ENCODE data around the gene DGKH. TPM values are rescaled to one million over a fixed set of nuclear protein-coding genes. Genes with fewer than 3 reads are reported as not detected.
"Not testable (repeated sequence)": the region's sequence is repeated elsewhere in the genome, so short reads cannot be mapped to it uniquely, and the experiment has no call there.

Gene DGKH
- total and polyA plus RNA-seq, 11 donors, result 1.8 to 13.1 (median 7.4) TPM

DNA sequence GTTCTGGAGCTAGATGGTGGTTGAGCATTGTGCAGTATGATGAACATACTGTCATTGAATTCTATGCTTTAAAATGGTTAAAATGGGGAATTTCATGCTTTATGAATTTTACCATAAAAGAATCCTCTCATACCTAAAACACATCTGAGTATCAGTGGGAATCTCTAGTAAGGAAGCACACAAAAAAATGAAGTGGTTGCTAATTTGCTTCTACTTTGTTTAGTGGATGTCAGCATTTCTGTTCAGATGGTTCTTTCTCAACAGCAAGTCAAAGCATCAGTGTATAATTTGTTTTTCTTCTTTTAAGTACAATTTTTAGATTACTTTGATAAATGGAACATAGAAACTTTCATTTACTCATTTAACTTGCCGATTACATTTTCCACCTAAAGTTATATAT lies 171.4 kb downstream of the DGKH start:
- H3K27ac ChIP-seq, result no peak overlapping the region
- intact Hi-C loops (cut with DNase I), result no loop called here
- no peak for ATAC-seq
- DNase-seq, result no peak
- H3K27me3 ChIP-seq, result no peaks in the 10 kb centered on the region
- 94 to 99% (median 96%) methylated on average over 1 of the region's 1 CpG for WGBS, 4 donors
- no peak overlapping the region for H3K4me3 ChIP-seq
- peaks cover 0 to 77% (median 50%) of the 10 kb centered on the region in 9 donors for H3K36me3 ChIP-seq
- H3K9me3 ChIP-seq, result no peaks in the 10 kb centered on the region
- no peaks in the 10 kb centered on the region for H3K4me1 ChIP-seq
- TF ChIP-seq, protein P1, sequence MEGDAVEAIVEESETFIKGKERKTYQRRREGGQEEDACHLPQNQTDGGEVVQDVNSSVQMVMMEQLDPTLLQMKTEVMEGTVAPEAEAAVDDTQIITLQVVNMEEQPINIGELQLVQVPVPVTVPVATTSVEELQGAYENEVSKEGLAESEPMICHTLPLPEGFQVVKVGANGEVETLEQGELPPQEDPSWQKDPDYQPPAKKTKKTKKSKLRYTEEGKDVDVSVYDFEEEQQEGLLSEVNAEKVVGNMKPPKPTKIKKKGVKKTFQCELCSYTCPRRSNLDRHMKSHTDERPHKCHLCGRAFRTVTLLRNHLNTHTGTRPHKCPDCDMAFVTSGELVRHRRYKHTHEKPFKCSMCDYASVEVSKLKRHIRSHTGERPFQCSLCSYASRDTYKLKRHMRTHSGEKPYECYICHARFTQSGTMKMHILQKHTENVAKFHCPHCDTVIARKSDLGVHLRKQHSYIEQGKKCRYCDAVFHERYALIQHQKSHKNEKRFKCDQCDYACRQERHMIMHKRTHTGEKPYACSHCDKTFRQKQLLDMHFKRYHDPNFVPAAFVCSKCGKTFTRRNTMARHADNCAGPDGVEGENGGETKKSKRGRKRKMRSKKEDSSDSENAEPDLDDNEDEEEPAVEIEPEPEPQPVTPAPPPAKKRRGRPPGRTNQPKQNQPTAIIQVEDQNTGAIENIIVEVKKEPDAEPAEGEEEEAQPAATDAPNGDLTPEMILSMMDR (IDR thresholded peaks at IDR 0.05), result no peak
- TF ChIP-seq POLR2A (IDR thresholded peaks at IDR 0.05), result no peak

DNA sequence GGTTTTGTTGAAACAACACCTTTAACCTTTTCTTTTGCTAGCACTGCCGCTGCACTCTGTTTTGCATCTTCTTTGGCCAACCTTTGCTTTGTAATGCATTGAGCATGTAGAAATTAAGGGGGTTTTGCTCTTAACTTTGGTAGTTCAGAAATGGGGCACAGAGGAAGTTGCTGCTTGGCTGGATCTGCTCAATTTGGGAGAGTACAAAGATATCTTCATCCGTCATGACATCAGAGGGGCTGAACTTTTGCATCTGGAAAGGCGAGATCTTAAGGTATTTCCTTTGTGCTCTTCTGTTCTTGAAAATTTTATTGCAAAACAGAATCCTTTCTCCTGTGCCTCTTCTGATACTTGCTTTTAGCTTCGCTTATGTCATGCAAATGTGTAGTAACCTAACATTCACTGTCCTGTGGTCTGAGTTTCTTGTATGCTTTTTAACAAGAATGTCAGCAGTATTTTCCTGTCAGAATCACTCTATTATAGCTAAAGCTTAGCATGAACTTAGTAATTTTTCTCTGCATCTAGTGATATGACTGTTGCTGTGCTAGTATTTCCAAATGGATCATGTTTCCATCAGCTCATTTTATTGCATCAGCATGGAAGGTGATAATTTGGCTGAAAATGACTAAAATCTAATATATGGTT lies 172.8 kb downstream of the DGKH start:
- Histone ChIP-seq H3K27ac (no peak overlapping the region), H3K4me1 (no peaks in the 10 kb centered on the region), H3K36me3 (peaks cover 0 to 76% (median 50%) of the 10 kb centered on the region in 9 donors), H3K27me3 (no peaks in the 10 kb centered on the region), H3K9me3 (no peaks in the 10 kb centered on the region), H3K4me3 (no peak overlapping the region)
- no peak for ATAC-seq
- no peak for DNase-seq
- intact Hi-C loops (cut with DNase I), result no loop called here
- TF ChIP-seq, protein P1 (IDR thresholded peaks at IDR 0.05), result no peak
- no peak for TF ChIP-seq POLR2A (IDR thresholded peaks at IDR 0.05)
- 77 to 94% (median 86%) methylated on average over 4 of the region's 4 CpGs for WGBS, 4 donors

DNA sequence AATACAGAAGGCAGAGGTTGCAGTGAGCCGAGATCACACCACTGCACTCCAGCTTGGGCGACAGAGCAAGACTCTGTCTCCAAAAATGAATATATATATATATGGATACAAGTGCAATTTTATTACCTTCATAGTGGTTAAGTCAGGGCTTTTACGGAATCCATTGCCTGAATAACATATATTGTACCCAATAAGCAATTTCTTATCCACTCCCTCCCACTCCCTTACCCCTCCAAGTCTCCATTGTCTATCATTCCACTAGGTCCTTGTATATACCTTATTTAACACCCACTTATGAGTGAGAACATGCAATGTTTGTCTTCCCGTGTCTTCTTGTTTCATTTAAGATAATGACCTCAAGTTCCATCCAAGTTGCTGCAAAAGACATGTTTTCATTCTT lies 175.2 kb downstream of the DGKH start:
- 96 to 98% (median 98%) methylated on average over 4 of the region's 4 CpGs for WGBS, 4 donors
- DNase-seq (no peak), ATAC-seq (no peak)
- no peak for TF ChIP-seq POLR2A (IDR thresholded peaks at IDR 0.05)
- TF ChIP-seq, protein P1 (IDR thresholded peaks at IDR 0.05), result no peak
- no peak overlapping the region for H3K27ac ChIP-seq
- H3K27me3 ChIP-seq, result no peaks in the 10 kb centered on the region
- no peak overlapping the region for H3K4me3 ChIP-seq
- no peaks in the 10 kb centered on the region for H3K9me3 ChIP-seq
- intact Hi-C loops (cut with DNase I), result no loop called here
- H3K36me3 ChIP-seq, result peaks cover 0 to 69% (median 43%) of the 10 kb centered on the region in 9 donors
- no peaks in the 10 kb centered on the region for H3K4me1 ChIP-seq

DNA sequence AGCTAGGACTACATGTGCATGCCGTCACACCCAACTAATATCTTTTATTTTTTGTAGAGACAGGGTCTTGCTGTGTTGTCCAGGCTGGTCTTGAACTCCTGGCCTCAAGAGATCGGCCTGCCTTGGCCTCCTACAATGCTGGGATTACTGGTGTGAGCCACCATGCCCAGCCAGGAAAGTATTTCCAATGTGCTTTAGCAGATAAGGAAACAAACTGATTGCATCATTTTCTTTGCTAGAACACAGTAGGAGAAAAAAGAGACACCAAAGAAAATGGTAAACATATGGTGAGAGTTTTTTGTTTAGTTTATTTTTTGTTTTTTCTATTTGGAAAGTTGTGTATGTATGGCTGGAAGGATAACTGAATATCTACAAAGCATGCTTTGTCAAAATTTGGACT lies 176.6 kb downstream of the DGKH start:
- no peak overlapping the region for H3K4me3 ChIP-seq
- no peak overlapping the region for H3K27ac ChIP-seq
- H3K36me3 ChIP-seq, result peaks cover 0 to 68% (median 45%) of the 10 kb centered on the region in 9 donors
- TF ChIP-seq, protein P1 (IDR thresholded peaks at IDR 0.05), result no peak
- TF ChIP-seq POLR2A (IDR thresholded peaks at IDR 0.05), result no peak
- ATAC-seq (no peak), DNase-seq (no peak)
- WGBS, 4 donors, result 89 to 100% (median 96%) methylated on average over 2 of the region's 2 CpGs
- intact Hi-C loops (cut with DNase I), result no loop called here
- no peaks in the 10 kb centered on the region for H3K27me3 ChIP-seq
- H3K4me1 ChIP-seq, result no peaks in the 10 kb centered on the region
- no peaks in the 10 kb centered on the region for H3K9me3 ChIP-seq

DNA sequence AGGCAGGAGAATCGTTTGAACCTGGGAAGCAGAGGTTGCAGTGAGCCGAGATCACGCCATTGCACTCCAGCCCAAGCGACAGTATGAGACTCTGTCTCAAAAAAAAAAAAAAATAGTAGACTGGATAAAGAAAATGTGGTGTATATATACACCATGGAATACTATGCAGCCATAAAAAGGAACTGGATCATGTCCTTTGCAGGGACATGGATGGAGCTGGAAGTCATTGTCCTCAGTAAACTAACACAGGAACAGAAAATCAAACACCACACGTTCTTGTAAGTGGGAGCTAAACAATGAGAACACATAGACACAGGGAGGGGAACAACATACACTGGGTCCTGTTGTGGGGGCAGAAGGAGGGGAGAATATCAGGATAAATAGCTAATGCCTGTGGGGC lies 178.3 kb downstream of the DGKH start:
- H3K4me3 ChIP-seq; H3K9me3 ChIP-seq; intact Hi-C loops (cut with DNase I); H3K4me1 ChIP-seq; ATAC-seq; DNase-seq; H3K27ac ChIP-seq; H3K27me3 ChIP-seq: not testable (repeated sequence)
- peaks cover 0 to 59% (median 33%) of the 10 kb centered on the region in 9 donors for H3K36me3 ChIP-seq
- 97 to 99% (median 98%) methylated on average over 5 of the region's 5 CpGs for WGBS, 4 donors
